ENCODE measurements around the gene IGLON5.

The IGLON5 gene

GRCh38 chr19:51311351-51312257 is at the start of gene IGLON5:
Gene IGLON5, plus strand, starts transcription at chr19:51311644. Its CDS starts 204 bp downstream, at chr19:51311848.
- DNase-seq (ENCODE audit: low read depth in 2 of 2): no peak

- DNase-seq (ENCODE audit: low read depth in 2 of 2): no peak
Observed at GRCh38 chr19:51263808-51264207, 47.6 kb upstream of the IGLON5 start.

- DNase-seq (ENCODE audit: low read depth in 2 of 2): no peak
Observed at GRCh38 chr19:51271067-51271466, 40.4 kb upstream of the IGLON5 start.

GRCh38 chr19:51272183-51272810 is 39.1 kb upstream of the IGLON5 start:
- no peak for DNase-seq (ENCODE audit: low read depth in 2 of 2)

GRCh38 chr19:51274049-51274770 is 37.2 kb upstream of the IGLON5 start:
- DNase-seq (ENCODE audit: low read depth in 2 of 2): no peak

- DNase-seq (ENCODE audit: low read depth in 2 of 2): no peak
Observed at GRCh38 chr19:51277112-51277511, 34.3 kb upstream of the IGLON5 start.

- no peak for DNase-seq (ENCODE audit: low read depth in 2 of 2)
Observed at GRCh38 chr19:51282335-51282734, 29.1 kb upstream of the IGLON5 start.

- DNase-seq (ENCODE audit: low read depth in 2 of 2): no peak
Observed at GRCh38 chr19:51285682-51286081, 25.8 kb upstream of the IGLON5 start.

GRCh38 chr19:51289635-51290034 is 21.8 kb upstream of the IGLON5 start:
- DNase-seq (ENCODE audit: low read depth in 2 of 2): no peak

- DNase-seq (ENCODE audit: low read depth in 2 of 2): no peak
Observed at GRCh38 chr19:51292971-51293370, 18.5 kb upstream of the IGLON5 start.

GRCh38 chr19:51293571-51294210 is 17.8 kb upstream of the IGLON5 start:
- DNase-seq (ENCODE audit: low read depth in 2 of 2): no peak

- no peak for DNase-seq (ENCODE audit: low read depth in 2 of 2)
Observed at GRCh38 chr19:51294211-51294976, 17.1 kb upstream of the IGLON5 start.

GRCh38 chr19:51294977-51295375 is 16.5 kb upstream of the IGLON5 start:
- DNase-seq (ENCODE audit: low read depth in 2 of 2): no peak

GRCh38 chr19:51295382-51296126 is 15.9 kb upstream of the IGLON5 start:
- no peak for DNase-seq (ENCODE audit: low read depth in 2 of 2)

- no peak for DNase-seq (ENCODE audit: low read depth in 2 of 2)
Observed at GRCh38 chr19:51296336-51297093, 14.9 kb upstream of the IGLON5 start.

GRCh38 chr19:51297406-51297805 is 14.0 kb upstream of the IGLON5 start:
- no peak for DNase-seq (ENCODE audit: low read depth in 2 of 2)

GRCh38 chr19:51301266-51301665 is 10.2 kb upstream of the IGLON5 start:
- DNase-seq (ENCODE audit: low read depth in 2 of 2): no peak

GRCh38 chr19:51305479-51305878 is 6.0 kb upstream of the IGLON5 start:
- DNase-seq (ENCODE audit: low read depth in 2 of 2): no peak

GRCh38 chr19:51316688-51317087 is 5.2 kb downstream of the IGLON5 start:
- no peak for DNase-seq (ENCODE audit: low read depth in 2 of 2)

- no peak for DNase-seq (ENCODE audit: low read depth in 2 of 2)
Observed at GRCh38 chr19:51317376-51317775, 5.9 kb downstream of the IGLON5 start.
